GM19455 (cell line): ENCODE data around the gene CLEC16A.

Experiments used
- ATAC-seq: cut with Tn5 transposase; IDR thresholded peaks from one replicate; pipeline ENCODE4 v1.9.1; 2021; ENCODE audit not compliant: unreplicated experiment

Gene CLEC16A, protein sequence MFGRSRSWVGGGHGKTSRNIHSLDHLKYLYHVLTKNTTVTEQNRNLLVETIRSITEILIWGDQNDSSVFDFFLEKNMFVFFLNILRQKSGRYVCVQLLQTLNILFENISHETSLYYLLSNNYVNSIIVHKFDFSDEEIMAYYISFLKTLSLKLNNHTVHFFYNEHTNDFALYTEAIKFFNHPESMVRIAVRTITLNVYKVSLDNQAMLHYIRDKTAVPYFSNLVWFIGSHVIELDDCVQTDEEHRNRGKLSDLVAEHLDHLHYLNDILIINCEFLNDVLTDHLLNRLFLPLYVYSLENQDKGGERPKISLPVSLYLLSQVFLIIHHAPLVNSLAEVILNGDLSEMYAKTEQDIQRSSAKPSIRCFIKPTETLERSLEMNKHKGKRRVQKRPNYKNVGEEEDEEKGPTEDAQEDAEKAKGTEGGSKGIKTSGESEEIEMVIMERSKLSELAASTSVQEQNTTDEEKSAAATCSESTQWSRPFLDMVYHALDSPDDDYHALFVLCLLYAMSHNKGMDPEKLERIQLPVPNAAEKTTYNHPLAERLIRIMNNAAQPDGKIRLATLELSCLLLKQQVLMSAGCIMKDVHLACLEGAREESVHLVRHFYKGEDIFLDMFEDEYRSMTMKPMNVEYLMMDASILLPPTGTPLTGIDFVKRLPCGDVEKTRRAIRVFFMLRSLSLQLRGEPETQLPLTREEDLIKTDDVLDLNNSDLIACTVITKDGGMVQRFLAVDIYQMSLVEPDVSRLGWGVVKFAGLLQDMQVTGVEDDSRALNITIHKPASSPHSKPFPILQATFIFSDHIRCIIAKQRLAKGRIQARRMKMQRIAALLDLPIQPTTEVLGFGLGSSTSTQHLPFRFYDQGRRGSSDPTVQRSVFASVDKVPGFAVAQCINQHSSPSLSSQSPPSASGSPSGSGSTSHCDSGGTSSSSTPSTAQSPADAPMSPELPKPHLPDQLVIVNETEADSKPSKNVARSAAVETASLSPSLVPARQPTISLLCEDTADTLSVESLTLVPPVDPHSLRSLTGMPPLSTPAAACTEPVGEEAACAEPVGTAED

DNA sequence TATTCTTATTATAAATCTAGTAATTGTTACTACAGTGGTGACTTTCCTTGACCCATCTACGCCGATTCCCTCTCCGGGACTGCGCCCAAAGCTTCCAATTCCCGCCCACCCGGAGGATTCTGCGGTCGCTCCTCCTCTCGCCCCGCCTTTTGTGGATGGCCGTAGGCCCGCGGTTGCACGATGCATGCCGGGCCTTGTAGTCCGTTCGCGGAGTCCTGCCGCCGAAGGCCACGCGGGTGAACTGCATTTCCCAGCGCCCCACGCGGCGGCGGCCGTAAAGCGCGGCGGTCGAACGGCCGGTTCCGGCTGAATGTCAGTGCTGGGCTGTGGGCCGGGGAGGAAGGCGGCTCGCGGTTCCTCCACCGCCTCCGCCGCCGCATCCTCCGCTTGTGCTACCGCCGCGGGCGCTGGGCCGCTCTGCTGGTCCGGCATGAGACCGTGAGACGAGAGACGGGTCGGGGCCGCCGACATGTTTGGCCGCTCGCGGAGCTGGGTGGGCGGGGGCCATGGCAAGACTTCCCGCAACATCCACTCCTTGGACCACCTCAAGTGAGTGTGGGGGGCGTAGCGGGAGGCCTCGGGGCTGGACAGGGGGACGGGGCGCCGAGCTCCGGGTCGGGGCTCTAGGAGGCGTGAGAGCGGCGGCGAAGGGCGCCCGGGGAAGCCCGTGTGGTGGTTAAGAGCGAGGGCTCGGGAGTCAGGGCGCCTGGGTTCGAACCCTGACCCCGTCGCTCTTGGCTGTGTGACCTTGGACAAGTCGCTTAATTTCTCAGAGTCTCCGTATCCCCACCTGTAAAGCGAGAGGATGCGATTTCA, at the start of gene CLEC16A:
TSS of gene CLEC16A (plus strand) at position 316 of the 816 bp plus-strand sequence. CDS start at position 470, 154 bp downstream.
- peak; percentile 64 for ATAC-seq

DNA sequence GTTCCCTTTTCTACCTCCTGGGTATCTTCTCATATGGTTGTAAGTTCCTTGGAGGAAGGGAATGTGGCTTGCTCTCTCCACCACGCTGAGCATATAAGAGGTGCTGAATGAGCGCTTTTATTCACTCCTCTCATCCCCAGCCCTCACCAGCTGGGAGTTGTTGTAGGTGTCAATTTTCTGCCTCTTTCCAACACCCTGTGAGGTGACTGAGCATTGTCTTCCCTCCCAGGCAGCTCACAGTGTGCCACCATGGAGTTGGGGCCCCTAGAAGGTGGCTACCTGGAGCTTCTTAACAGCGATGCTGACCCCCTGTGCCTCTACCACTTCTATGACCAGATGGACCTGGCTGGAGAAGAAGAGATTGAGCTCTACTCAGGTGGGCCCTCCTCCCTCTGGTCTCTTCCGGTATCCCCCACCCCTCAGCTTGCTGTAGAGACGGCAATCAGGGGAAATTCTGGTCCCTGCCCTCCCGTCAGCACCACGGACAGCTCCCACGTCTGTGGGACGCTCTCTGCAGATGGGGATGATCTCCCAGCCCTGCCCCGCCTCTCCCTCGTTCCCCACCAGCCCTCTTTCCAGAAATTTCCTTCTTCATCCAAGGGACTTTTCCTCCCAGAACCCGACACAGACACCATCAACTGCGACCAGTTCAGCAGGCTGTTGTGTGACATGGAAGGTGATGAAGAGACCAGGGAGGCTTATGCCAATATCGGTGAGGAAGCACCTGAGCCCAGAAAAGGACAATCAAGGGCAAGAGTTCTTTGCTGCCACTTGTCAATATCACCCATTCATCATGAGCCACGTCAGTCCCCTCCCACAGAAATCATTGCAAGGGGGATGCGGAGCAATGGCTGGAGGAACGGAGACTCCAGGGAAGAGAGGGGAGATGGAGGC, 49.1 kb upstream of the CLEC16A start:
- ATAC-seq: no peak

DNA sequence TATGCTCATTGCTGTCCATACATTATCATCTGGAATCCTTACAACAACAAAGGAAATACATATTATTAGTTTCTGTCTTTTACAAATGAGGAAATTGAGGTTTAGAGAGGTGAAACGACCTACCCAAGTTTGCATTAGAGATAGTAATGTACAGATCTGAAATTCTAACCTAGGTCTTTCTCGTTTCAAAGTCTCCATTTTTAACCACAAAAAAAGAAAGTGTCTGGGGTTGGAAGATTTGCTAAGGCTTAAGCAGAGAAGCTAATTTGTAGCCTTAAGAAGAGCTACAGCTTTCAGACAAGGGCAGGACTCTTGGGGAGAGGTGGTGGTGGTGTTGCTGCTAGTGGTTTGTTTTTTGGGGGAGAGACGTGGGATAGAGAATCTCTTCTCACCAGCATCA, 48.2 kb upstream of the CLEC16A start:
- ATAC-seq: no peak

DNA sequence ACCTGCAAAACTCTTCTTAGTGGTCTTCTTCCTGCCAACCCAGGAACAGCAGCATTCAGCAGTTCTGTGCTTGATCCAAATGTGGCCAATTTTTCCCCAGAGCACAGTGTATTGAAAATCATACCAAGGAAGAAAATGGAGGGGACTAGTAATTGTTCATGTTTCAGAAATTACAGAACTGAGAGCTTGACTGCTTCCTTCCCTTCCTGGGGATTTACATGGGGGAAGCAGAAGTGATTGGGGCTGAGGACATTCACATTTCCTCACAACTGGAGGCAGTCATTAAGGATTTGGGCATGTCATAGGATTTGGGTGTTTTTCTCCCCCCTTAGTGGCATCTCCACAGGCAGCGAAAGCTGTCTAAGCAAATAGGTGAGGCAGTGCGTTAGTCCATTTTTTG, 47.6 kb upstream of the CLEC16A start:
- ATAC-seq: no peak

DNA sequence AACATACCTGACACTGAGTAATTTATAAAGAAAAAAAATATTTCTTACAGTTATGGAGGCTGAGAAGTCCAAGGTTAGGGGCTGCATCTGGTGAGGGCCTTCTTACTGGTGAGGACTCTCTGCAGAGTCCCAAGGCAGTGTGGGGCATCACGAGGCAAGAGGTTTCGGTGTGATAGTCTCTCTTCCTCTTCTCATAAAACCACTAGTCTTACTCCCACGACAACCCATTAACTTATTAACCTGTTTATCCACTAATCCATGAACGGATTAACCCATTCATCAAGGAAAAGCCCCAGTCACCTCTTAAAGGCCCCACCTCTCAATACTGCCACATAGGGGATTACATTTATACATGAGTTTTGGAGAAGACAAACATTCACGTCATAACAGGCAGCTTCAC, 47.2 kb upstream of the CLEC16A start:
- ATAC-seq: peak; percentile 49

DNA sequence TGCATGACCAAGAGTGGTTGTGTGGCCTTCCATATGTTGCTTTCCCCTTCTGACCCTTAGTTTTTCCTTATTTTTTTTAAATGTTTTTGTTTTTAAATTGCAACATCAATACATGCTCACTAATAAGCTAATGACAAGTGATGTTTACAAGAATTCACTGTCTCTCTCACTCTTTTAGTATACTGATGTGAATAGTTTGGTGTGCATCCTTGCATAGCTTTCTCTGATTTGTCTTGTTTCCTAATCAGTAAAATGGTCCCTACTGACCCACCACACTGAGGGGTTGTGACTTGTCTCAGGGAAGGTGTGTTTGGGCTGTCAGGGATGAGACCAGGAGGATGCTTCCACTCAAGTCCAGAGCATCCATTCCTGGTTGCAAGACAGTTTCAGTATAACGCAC, 41.4 kb upstream of the CLEC16A start:
- no peak for ATAC-seq

DNA sequence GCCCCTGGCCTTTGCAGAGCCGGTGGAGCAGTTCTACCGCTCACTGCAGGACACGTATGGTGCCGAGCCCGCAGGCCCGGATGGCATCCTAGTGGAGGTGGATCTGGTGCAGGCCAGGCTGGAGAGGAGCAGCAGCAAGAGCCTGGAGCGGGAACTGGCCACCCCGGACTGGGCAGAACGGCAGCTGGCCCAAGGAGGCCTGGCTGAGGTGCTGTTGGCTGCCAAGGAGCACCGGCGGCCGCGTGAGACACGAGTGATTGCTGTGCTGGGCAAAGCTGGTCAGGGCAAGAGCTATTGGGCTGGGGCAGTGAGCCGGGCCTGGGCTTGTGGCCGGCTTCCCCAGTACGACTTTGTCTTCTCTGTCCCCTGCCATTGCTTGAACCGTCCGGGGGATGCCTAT, 37.9 kb upstream of the CLEC16A start:
- ATAC-seq: no peak

DNA sequence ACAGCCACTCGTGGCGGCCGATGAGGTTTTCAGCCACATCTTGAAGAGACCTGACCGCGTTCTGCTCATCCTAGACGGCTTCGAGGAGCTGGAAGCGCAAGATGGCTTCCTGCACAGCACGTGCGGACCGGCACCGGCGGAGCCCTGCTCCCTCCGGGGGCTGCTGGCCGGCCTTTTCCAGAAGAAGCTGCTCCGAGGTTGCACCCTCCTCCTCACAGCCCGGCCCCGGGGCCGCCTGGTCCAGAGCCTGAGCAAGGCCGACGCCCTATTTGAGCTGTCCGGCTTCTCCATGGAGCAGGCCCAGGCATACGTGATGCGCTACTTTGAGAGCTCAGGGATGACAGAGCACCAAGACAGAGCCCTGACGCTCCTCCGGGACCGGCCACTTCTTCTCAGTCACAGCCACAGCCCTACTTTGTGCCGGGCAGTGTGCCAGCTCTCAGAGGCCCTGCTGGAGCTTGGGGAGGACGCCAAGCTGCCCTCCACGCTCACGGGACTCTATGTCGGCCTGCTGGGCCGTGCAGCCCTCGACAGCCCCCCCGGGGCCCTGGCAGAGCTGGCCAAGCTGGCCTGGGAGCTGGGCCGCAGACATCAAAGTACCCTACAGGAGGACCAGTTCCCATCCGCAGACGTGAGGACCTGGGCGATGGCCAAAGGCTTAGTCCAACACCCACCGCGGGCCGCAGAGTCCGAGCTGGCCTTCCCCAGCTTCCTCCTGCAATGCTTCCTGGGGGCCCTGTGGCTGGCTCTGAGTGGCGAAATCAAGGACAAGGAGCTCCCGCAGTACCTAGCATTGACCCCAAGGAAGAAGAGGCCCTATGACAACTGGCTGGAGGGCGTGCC, 37.2 kb upstream of the CLEC16A start:
- no peak for ATAC-seq

DNA sequence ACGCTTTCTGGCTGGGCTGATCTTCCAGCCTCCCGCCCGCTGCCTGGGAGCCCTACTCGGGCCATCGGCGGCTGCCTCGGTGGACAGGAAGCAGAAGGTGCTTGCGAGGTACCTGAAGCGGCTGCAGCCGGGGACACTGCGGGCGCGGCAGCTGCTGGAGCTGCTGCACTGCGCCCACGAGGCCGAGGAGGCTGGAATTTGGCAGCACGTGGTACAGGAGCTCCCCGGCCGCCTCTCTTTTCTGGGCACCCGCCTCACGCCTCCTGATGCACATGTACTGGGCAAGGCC, 36.7 kb upstream of the CLEC16A start:
- ATAC-seq: no peak

DNA sequence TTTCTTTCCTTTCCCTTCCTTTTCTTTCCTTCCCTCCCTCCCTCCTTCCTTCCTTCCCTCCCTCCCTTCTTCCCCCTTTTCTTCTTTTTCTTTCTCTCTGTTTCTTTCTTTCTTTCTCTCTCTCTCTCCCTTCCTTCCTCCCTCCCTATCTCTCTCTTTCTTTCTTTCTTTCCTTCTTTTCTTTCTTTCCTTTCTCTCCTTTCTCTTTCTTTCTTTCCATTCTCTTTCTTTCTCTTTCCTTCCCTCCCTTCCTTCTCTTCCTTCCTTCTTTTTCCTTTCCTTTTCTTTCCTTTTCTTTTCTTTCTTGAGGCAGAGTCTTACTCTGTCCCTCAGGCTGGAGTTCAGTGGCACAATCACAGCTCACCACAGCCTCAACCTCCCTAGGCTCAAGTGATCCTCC, 33.1 kb upstream of the CLEC16A start:
- ATAC-seq: no peak

DNA sequence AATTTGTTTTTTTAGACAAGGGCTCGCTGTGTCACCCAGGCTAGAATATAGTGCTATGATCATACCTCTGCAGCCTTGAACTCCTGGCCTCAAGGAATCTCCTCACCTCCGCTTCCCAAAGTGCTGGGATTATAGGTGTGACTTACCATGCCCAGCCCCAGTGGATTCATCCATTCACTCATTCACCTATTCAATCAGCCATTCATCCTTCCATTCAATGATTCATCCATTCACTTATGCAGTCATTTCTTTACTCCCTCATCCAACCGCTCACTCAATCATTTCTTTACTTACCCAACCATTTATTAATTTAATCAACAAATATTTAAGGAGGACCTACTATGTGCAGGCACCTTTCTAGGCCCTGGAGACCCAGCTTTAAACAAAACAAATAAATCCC, 27.8 kb upstream of the CLEC16A start:
- no peak for ATAC-seq

DNA sequence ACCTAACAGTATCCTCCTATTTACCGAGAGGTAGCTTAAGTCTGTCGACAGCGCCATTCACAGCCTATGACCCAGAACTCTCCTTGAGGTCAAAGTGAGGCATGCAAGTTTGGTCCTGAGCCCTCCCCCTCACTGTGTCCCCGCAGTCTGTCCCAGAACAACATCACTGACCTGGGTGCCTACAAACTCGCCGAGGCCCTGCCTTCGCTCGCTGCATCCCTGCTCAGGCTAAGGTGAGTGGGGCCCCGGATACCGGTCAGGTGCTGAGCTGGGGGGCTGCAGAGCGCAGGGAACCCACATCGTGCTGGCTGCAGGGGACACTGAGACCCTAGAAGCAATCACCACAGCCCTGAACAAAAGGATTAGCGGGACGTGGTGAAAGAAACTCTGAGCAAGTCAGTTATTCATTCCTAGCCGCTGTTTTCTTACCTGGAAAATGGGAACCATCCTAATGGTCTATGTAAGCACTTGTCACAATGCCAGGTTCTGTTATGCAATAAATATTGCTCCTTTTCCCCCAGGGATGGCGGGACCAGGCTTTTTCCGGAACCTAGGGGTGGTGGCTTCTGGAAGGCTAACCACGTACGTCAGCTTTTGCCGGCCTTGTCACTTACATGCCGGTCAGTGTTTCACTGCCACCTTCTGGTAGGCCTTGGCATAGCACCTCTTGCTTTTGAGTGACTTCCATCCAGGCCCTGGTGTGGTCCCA, 25.9 kb upstream of the CLEC16A start:
- no peak for ATAC-seq

DNA sequence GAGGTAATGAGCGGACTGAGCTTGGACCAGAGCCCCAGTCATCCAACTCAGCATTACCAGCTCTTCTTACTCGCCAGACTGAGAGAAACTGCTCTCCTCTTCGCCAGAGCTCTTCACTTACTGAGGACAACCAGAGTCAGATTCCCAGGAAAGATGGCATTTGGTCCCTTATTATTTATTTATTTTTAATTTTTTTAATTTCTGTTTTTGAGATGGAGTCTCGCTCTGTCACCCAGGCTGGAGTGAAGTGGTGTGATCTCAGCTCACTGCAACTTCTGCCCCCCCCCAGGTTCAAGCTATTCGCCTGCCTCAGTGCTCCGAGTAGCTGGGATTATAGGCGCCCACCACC, 25.4 kb upstream of the CLEC16A start:
- no peak for ATAC-seq

DNA sequence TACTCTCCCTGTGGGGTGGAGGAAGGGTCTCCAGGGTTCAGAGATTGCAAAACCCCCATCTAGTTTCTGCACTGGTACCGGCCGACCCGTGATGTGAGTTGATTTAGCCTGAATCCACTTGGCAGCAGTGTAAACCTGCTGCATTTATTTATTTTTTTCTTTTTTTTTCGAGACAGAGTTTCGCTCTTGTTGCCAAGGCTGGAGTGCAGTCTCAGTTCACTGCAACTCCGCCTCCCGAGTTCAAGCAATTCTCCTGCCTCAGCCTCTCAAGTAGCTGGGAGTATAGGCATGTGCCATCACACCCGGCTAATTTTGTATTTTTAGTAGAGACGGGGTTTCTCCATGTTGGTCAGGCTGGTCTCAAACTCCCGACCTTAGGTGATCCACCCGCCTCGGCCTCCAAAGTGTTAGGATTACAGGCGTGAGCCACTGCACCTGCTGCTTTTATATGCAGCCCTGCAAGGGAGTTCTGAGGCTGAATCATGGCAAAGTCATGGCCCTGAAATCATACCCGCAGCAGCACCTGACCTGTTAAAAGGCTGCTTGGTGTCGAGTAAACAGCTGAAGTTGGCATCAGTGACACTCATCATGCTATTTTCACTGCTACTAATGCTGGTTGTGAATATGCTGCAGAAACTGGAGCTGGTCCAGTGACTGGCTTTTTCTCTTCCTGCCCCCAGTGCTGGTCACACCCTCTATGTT, 23.5 kb upstream of the CLEC16A start:
- no peak for ATAC-seq

DNA sequence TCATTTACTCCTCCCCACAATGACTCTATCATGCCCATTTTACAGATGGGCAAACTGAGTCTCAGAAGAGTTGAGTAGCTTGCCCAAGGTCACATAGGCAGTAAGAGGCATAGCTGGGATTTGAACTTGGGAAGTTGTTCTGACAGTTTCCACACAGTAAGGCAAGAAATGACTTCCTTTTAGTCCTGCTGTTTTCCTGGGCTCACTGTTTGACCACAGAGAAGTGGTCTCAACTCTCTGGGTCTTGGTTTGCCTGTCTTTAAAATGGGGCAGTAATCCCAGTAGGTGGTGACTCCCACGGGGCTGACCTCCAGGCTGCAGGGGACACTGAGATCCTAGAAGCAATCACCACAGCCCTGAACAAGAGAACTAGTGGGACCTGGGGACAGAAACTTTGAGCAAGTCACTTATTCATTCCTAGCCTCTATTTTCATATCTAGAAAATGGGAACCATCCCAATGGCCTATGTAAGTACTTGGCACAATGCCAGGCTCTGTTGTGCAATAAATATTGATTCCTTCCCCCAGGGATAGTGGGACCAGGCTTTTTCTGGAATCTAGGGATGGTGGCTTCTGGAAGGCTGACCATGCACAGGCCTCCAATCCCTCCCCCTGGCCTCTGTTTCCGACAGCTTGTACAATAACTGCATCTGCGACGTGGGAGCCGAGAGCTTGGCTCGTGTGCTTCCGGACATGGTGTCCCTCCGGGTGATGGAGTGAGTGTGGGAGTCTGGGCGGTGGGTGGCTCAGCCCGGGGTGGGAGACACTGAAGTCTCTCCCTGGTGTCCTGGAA, 22.6 kb upstream of the CLEC16A start:
- no peak for ATAC-seq

DNA sequence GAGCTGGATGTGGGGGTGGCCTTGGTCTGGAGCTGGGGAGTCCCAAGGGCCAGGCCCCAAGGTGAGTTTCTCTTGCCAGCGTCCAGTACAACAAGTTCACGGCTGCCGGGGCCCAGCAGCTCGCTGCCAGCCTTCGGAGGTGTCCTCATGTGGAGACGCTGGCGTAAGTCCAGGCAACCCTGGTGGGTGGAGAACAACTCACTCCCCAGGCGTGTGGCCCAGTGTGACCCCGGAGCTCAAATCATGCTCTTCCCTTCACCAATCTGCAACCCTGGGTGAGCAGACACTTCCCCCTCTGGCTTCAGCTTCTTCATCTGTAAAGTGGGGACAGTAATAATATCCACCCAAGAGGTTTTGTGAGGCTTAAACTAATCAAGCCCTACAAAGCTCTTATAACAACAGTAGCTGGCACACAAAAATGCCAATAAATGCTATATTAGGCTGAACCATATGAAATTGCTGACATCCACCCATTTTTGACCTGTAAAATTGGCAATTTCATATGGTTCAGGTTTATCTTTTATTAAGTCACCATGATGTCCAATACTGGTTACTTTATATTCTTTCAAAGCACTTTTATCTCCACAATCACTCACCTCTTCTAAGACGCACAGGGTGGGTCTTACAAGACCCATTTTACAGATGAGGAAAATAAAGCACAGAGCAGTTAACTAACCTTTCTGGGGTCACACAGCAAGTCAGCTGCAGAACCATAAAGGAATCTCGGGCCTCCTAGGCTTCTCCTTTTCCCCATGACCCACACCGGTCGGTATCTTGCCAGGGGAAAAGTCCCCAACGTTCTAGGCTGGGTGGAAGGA, 21.8 kb upstream of the CLEC16A start:
- ATAC-seq: no peak
